Small intestine (tissue), 7 donors: ENCODE measurements around the gene TIMM44. TPM values are rescaled to one million over a fixed set of nuclear protein-coding genes. Genes with fewer than 3 reads are reported as not detected.
A peak's percentile ranks its signal among the peaks of the same experiment; 100 is the strongest.

Source experiments
- DNase-seq, 2 donors: peaks; one replicate each; pipeline versions ENCODE4 v3.0.0 to v3.0.0-alpha.2; 2013
- FAIRE-seq: peaks from 2 replicates; lab custom pipeline; 2012; peaks lifted over from hg19 to GRCh38; lab: Jason Lieb, UNC
- H3K27ac ChIP-seq, 3 donors: one replicate each; pipeline ENCODE4 v1.5.1; 2013; ENCODE audit warnings: low read length in 2 of 3, mild to moderate bottlenecking in 2 of 3, control low read depth in 1 of 3, inconsistent platforms in 1 of 3, low read depth in 1 of 3, moderate library complexity in 1 of 3
- H3K27me3 ChIP-seq, 3 donors: one replicate each; pipeline ENCODE4 v1.6.1; 2013; ENCODE audit warnings: low read length in 3 of 3, inconsistent platforms in 1 of 3; ENCODE audit not compliant: control insufficient read depth in 3 of 3, insufficient read depth in 3 of 3
- H3K36me3 ChIP-seq, 3 donors: one replicate each; pipeline ENCODE4 v1.6.1; 2013; ENCODE audit warnings: low read length in 3 of 3, inconsistent platforms in 1 of 3, low read depth in 1 of 3, mild to moderate bottlenecking in 1 of 3, moderate library complexity in 1 of 3; ENCODE audit not compliant: control insufficient read depth in 3 of 3, insufficient read depth in 2 of 3
- H3K4me1 ChIP-seq, 3 donors: one replicate each; pipeline ENCODE4 v1.6.1; 2013; ENCODE audit warnings: low read length in 2 of 3, inconsistent platforms in 1 of 3, low read depth in 1 of 3, mild to moderate bottlenecking in 1 of 3, moderate library complexity in 1 of 3; ENCODE audit not compliant: control insufficient read depth in 3 of 3, insufficient read depth in 2 of 3
- H3K4me3 ChIP-seq, 3 donors: one replicate each; pipeline ENCODE4 v1.5.1; 2013; ENCODE audit warnings: low read length in 3 of 3, control low read depth in 1 of 3, inconsistent platforms in 1 of 3, low read depth in 1 of 3, mild to moderate bottlenecking in 1 of 3, moderate library complexity in 1 of 3
- H3K9me3 ChIP-seq, 2 donors: one replicate each; pipeline ENCODE4 v1.6.1; 2013; ENCODE audit warnings: low read depth in 1 of 2, low read length in 1 of 2; ENCODE audit not compliant: control insufficient read depth in 2 of 2, insufficient read depth in 1 of 2
- WGBS, 3 donors: extraction: QIAGEN DNeasy Blood & Tissue Kit; methylation state at CpG; one replicate each; pipeline ENCODE4 v1.1.7; 2013; 5-methylcytosine and 5-hydroxymethylcytosine counted together
- polyA plus RNA-seq, 4 donors: library from polyadenylated mRNA; stranded (reverse) in 3 of 4; unstranded in 1 of 4; fragments of 200-250 nt in 3 of 4; fragments of 120-200 nt in 1 of 4; gene quantifications; one replicate each; pipeline versions ENCODE4 v1.2.1 to v1.2.3, GENCODE V29; 2013
- donor health status: healthy with polysubstance abuse.
- donor health status: control.
- donor health status: control.
- donor health status: Bipolar disorder and iron deficiency.
- donor health status: healthy.

The TIMM44 gene
- polyA plus RNA-seq, 4 donors, result 40.2 to 81.4 (median 68.9) TPM

DNA sequence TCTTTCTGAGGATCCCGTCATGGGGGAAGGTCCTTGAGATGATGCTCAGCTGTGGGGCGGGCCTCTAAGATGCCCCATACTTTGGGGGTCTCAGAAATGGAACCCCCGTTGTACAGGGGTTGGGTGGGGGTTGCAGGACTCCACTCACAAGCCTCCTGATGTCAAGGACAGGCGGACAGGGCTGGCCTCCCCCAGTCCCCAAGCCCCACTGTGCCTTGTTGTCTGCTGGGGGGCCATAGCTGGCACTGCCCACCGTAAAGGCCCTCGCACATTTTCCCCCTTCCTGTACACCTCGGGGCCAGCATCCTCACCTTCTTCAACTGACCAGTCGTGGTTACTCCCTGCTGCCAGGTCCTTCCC, 20.6 kb downstream of the TIMM44 start:
- H3K9me3 ChIP-seq, result no peaks in the 10 kb centered on the region
- no peak overlapping the region for H3K27ac ChIP-seq
- peaks cover 0 to 43% (median 5%) of the 10 kb centered on the region in 3 donors for H3K4me1 ChIP-seq
- peaks cover 4 to 40% (median 8%) of the 10 kb centered on the region in 3 donors for H3K36me3 ChIP-seq
- FAIRE-seq, result no peak
- H3K4me3 ChIP-seq, result no peak overlapping the region
- H3K27me3 ChIP-seq, result peaks cover 0 to 19% (median 7%) of the 10 kb centered on the region in 3 donors
- 80 to 92% (median 91%) methylated on average over 8 of the region's 8 CpGs for WGBS, 3 donors
- no peak for DNase-seq

DNA sequence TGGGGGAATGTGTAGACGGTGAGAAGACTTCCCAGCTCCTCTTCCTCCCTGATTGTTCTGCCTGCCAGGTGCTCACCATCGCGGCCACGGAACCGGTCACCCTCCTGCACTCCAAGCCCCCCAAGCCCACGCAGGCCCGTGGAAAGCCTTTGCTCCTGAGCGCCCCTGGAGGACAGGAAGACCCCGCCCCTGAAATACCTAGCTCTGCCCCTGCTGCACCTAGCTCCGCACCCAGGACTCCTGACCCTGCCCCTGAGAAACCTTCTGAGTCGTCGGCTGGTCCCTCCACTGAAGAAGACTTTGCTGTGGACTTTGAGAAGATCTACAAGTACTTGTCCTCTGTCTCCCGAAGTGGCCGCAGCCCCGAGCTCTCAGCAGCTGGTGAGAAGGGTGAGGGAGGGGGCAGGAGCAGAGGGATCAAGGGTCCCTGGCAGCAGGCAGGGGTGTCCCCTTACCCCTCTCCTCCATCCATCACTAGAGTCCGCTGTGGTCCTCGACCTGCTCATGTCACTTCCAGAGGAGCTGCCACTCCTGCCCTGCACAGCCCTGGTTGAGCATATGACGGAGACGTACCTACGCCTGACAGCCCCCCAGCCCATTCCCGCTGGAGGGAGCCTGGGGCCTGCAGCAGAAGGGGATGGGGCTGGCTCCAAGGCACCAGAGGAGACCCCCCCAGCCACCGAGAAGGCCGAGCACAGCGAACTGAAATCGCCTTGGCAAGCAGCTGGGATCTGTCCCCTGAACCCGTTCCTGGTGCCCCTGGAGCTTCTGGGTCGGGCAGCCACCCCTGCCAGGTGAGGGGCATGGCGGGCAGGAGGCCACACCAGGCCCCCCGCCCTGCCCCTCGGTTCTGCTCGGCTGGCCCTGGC, 21.3 kb downstream of the TIMM44 start:
- peaks cover under 1 to 45% (median 7%) of the 10 kb centered on the region in 3 donors for H3K4me1 ChIP-seq
- H3K4me3 ChIP-seq, result no peak overlapping the region
- H3K9me3 ChIP-seq, result no peaks in the 10 kb centered on the region
- FAIRE-seq, result no peak
- DNase-seq, result no peak
- peaks cover 0 to 24% (median 10%) of the 10 kb centered on the region in 3 donors for H3K27me3 ChIP-seq
- 91 to 94% (median 93%) methylated on average over 29 to 31 of the region's 31 CpGs for WGBS, 3 donors
- H3K36me3 ChIP-seq, result peaks cover 4 to 34% (median 8%) of the 10 kb centered on the region in 3 donors
- no peak overlapping the region for H3K27ac ChIP-seq

DNA sequence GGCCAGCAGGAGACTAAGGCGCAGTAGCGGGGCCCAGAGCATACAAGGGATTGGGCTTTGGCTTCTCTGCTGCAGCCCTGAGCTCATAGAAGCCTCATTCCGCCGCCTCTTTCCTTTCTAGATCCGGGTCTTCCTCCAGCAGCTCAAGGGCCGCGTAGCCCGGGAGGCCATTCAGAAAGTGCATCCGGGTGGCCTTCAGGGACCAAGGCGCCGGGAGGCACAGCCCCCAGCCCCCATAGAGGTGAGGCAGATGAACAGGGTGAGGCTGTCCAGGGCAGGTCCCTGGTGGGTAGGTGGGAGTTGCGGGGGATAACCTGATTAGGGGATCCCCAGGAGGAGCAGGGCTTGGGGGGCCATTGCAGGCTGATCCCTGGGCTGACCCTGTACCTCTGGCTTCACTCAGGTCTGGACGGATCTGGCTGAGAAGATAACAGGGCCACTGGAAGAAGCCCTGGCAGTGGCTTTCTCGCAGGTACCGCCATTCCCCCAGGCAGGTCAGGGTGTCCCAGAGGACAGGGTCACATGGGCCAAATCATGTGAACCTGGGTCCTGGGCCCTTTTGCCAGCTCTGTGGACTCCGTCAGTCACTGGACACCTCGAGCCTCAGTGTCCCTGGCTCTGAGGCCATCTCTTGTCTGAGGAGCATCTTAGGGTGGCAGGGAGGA, 22.0 kb downstream of the TIMM44 start:
- peak overlapping the region; percentile 13 to 53 (median 47) for H3K4me3 ChIP-seq
- peaks cover 2 to 45% (median 8%) of the 10 kb centered on the region in 3 donors for H3K4me1 ChIP-seq
- H3K27me3 ChIP-seq, result peaks cover 0 to 28% (median 13%) of the 10 kb centered on the region in 3 donors
- DNase-seq, result no peak
- peaks cover 4 to 26% (median 8%) of the 10 kb centered on the region in 3 donors for H3K36me3 ChIP-seq
- 58 to 63% (median 59%) methylated on average over 16 to 17 of the region's 17 CpGs for WGBS, 3 donors
- FAIRE-seq, result no peak
- peak overlapping the region; percentile 59 to 80 (median 68) for H3K27ac ChIP-seq
- H3K9me3 ChIP-seq, result no peaks in the 10 kb centered on the region

DNA sequence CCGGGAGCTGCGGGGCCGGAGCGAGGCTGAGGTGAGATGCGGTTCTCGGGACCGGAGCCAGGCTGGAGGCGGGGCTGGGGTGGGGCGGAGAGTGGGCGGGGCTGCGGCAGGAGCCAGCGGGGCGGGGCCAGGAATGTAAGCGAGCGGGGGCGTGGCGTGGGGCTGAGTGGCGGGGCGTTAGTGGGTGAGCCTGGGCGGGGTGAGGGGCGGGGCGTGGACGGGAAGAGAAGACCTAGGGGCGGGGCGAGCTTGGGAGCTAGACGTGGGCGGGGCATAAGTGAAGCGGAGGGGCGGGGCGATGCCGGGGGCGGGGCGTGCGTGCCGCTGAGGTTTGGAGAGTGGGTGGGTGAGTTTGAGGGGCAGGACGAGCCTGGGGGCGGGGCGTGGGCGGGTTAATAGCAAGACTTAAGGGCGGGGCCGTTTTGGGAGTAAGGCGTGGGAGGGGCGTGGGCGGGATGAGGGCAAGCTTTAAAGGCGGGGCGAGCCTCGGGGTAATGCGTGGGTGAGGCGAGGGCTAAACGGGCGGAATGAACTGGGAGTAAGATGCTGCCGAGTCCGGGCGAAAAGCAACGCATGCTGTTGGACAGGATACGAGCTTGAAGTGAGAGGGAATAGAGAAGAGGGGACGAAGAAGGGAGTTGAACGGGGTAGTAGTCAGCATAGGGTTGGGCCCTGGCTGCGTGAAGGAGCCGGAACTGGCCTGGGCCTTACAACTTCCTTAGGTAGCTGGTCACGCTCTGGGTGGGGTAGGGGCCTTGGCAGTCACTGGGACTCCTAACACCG, 22.8 kb downstream of the TIMM44 start:
- Histone ChIP-seq H3K27ac (peak overlapping the region; percentile 78 to 96 (median 93)), H3K9me3 (no peaks in the 10 kb centered on the region), H3K27me3 (peaks cover 0 to 36% (median 16%) of the 10 kb centered on the region in 3 donors), H3K4me3 (peak overlapping the region; percentile 51 to 77 (median 67)), H3K4me1 (peaks cover 2 to 46% (median 8%) of the 10 kb centered on the region in 3 donors), H3K36me3 (peaks cover 4 to 26% (median 8%) of the 10 kb centered on the region in 3 donors)
- DNase-seq, result peak; percentile 96 to 98
- 0 to 2% (median 1%) methylated on average over 32 to 62 of the region's 62 CpGs for WGBS, 3 donors
- no peak for FAIRE-seq

DNA sequence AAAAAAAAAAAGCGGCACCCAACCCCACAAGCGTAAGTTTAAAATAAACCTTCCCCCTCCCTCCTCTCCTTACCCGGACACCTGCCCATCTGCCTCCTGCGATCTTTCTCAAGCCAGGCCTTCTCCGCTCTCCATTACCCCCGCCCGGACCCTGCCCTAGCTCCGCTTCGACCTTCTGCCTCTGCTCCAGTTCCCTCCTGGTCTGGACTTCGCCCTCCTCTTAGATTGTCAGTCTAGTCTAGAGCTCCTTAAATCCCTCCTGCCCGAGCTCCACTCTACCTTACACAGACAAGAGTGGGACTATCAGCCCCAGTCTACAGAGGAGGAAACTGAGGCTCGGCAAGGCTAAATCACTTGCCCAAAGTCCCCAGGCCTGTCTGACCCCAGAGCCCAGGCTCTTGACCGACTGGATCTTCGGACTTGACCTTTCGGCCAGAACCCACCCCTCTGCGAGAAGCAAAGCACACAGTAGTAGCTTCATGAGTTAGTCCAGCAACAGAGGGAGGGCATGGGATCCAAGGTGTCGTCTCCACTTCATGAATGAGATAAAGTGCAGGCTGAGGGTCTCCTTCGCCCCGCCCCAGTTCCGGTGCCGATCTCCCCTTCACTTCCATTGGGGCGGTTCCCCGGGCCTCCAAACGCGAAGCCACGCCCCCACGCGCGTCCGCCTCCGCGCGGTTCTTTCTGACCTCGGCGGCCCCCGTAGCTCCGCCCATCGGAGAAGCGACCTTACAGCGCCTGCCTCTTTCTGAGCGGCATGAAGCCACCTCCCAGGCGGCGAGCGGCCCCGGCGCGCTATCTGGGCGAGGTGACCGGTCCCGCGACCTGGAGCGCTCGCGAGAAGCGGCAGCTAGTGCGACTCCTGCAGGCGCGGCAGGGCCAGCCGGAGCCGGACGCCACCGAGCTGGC, 23.6 kb downstream of the TIMM44 start, which contains the start of gene SNAPC2:
SNAPC2 (plus strand) TSS at position 729 of the 909 bp plus-strand sequence; CDS start at position 758, 29 bp downstream.
- peak; percentile 93 to 99 for DNase-seq
- peak within 1 kb of the TSS; percentile 51 to 77 (median 67) for H3K4me3 ChIP-seq
- H3K9me3 ChIP-seq, result no peaks in the 10 kb centered on the region
- WGBS, 3 donors, result 2 to 6% (median 5%) methylated on average over 52 to 62 of the region's 62 CpGs
- H3K4me1 ChIP-seq, result peaks cover 2 to 50% (median 8%) of the 10 kb centered on the region in 3 donors
- H3K27me3 ChIP-seq, result peaks cover 0 to 44% (median 20%) of the 10 kb centered on the region in 3 donors
- FAIRE-seq, result no peak
- H3K36me3 ChIP-seq, result peaks cover 4 to 26% (median 8%) of the 10 kb centered on the region in 3 donors
- peak within 1 kb of the TSS; percentile 78 to 96 (median 93) for H3K27ac ChIP-seq

DNA sequence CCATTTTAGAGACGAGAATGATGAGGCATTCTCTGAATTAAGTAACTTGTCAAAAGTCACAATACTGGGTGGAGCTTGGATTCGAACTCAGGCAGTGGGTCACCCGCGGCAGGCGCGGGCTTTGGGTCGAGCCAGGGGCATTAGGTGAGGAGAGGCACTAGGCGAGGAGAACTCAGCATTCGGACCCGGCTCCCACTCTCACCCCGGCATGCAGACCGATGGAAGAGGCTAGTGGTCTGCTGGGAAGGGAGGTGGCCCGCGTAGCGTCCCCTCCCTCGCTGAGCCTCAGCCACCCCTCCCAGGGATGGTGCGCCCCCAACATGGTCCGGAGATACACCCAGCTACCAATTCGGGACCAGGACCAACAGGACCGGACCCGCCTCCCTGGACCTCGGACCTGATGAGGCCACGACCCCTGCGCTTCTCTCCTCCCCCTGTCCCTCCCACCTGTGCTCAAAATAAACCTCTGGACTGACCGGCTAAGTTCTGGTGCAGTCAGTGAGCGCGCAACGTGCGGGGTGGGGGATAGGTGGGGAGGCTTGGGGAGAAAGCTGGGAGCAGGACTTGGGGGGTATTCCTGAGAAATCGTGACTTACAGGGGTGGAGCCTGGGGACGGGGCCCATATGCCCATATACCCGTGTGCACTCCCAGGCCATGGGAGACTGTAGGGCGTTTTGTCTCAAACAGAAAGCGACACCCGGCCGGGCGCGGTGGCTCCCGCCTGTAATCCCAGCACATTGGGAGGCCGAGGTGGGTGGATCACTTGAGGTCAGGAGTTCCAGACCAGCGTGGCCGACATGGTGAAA, 24.6 kb downstream of the TIMM44 start:
- Histone ChIP-seq H3K4me3 (peak overlapping the region in 2 of 3 donors; percentile 67 to 77), H3K9me3 (no peaks in the 10 kb centered on the region), H3K36me3 (peaks cover 4 to 24% (median 8%) of the 10 kb centered on the region in 3 donors), H3K27me3 (peaks cover 0 to 50% (median 20%) of the 10 kb centered on the region in 3 donors), H3K4me1 (peaks cover 2 to 48% (median 8%) of the 10 kb centered on the region in 3 donors), H3K27ac (peak overlapping the region in 2 of 3 donors; percentile 93 to 96)
- no peak for FAIRE-seq
- 25 to 36% (median 34%) methylated on average over 41 to 42 of the region's 42 CpGs for WGBS, 3 donors
- DNase-seq, result peak; percentile 55 to 62
